T-helper 9 cell (primary cell): Measurements from ENCODE around the gene LDLRAD4.

Experiments
- DNase-seq: peaks from one replicate; pipeline ENCODE4 v3.0.0-alpha.2; 2020

LDLRAD4 gene

GRCh38 chr18:13566941-13567746 is 348.6 kb downstream of the LDLRAD4 start:
- DNase-seq = no peak

GRCh38 chr18:13568443-13569392 is 350.2 kb downstream of the LDLRAD4 start:
- no peak for DNase-seq

GRCh38 chr18:13570216-13570615 is 351.7 kb downstream of the LDLRAD4 start:
- no peak for DNase-seq

GRCh38 chr18:13570856-13571495 is 352.4 kb downstream of the LDLRAD4 start:
- no peak for DNase-seq

- no peak for DNase-seq
Measured at GRCh38 chr18:13572148-13572547, 353.6 kb downstream of the LDLRAD4 start.

- DNase-seq = no peak
Measured at GRCh38 chr18:13572721-13573120, 354.2 kb downstream of the LDLRAD4 start.

- no peak for DNase-seq
Measured at GRCh38 chr18:13573750-13574149, 355.2 kb downstream of the LDLRAD4 start.

GRCh38 chr18:13574355-13574754 is 355.8 kb downstream of the LDLRAD4 start:
- no peak for DNase-seq

GRCh38 chr18:13574761-13575160 is 356.2 kb downstream of the LDLRAD4 start:
- DNase-seq = no peak

- DNase-seq = no peak
Measured at GRCh38 chr18:13576598-13576997, 358.0 kb downstream of the LDLRAD4 start.

GRCh38 chr18:13577091-13577697 is 358.6 kb downstream of the LDLRAD4 start:
- DNase-seq = no peak

GRCh38 chr18:13577781-13578180 is 359.2 kb downstream of the LDLRAD4 start:
- no peak for DNase-seq

- no peak for DNase-seq
Measured at GRCh38 chr18:13578400-13578799, 359.8 kb downstream of the LDLRAD4 start.

- no peak for DNase-seq
Measured at GRCh38 chr18:13579874-13580273, 361.3 kb downstream of the LDLRAD4 start.

GRCh38 chr18:13580351-13580750 is 361.8 kb downstream of the LDLRAD4 start:
- no peak for DNase-seq

GRCh38 chr18:13580991-13581390 is 362.4 kb downstream of the LDLRAD4 start:
- DNase-seq = no peak

GRCh38 chr18:13581496-13582177 is 363.1 kb downstream of the LDLRAD4 start:
- DNase-seq = no peak

GRCh38 chr18:13582178-13582670 is 363.7 kb downstream of the LDLRAD4 start:
- DNase-seq = no peak

GRCh38 chr18:13583576-13584550 is 365.3 kb downstream of the LDLRAD4 start:
- no peak for DNase-seq

- no peak for DNase-seq
Measured at GRCh38 chr18:13584825-13585224, 366.3 kb downstream of the LDLRAD4 start.
